Measurements from ENCODE around the gene FAM186B.

DNA sequence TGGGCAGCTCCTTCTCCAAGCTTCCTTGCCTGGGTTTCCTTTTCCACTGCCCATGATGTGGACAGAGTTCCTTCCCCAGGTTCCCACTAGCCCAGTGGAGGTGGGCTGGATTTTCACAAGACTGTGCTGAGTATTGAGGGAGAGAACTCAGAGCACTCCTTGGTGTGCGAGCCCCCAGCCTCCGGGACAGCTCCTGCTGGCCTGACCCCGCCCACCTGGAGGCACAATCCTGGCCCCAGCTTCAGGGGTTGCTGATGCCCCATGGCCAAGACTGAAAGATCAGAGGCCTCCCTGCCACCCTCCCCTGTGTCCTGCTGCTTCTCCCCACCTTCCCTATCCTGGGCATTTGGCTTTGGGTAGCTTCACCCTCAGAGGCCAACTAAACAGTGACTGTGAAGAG, 59.0 kb downstream of the FAM186B start:
- TF ChIP-seq, protein P1, sequence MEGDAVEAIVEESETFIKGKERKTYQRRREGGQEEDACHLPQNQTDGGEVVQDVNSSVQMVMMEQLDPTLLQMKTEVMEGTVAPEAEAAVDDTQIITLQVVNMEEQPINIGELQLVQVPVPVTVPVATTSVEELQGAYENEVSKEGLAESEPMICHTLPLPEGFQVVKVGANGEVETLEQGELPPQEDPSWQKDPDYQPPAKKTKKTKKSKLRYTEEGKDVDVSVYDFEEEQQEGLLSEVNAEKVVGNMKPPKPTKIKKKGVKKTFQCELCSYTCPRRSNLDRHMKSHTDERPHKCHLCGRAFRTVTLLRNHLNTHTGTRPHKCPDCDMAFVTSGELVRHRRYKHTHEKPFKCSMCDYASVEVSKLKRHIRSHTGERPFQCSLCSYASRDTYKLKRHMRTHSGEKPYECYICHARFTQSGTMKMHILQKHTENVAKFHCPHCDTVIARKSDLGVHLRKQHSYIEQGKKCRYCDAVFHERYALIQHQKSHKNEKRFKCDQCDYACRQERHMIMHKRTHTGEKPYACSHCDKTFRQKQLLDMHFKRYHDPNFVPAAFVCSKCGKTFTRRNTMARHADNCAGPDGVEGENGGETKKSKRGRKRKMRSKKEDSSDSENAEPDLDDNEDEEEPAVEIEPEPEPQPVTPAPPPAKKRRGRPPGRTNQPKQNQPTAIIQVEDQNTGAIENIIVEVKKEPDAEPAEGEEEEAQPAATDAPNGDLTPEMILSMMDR (conservative IDR thresholded peaks at IDR 0.05) = no peak
- no peak for TF ChIP-seq EZH2 (IDR thresholded peaks at IDR 0.05; ENCODE audit: low read depth)

Data from PC-9 (cell line).